IMR-90 (cell line): ENCODE results near the gene CARD14.

ENCODE experiments used
- BHLHE40 ChIP-seq: fragments of 150-350 bp; IDR thresholded peaks from 2 replicates; pipeline ENCODE4 v1.6.1; 2016; ENCODE audit warnings: mild to moderate bottlenecking, low read depth, low read length
- CEBPB ChIP-seq: IDR thresholded peaks from 2 replicates; pipeline ENCODE4 v1.6.1; 2012; ENCODE audit warnings: low read depth, low read length, improper control_type of control experiment
- MAZ ChIP-seq: IDR thresholded peaks from 2 replicates; pipeline ENCODE4 v1.6.1; 2012; ENCODE audit warnings: low read depth, mild to moderate bottlenecking, low read length, improper control_type of control experiment, moderate library complexity, borderline replicate concordance
- MXI1 ChIP-seq: IDR thresholded peaks from 2 replicates; pipeline ENCODE4 v1.6.1; 2012; ENCODE audit warnings: low read depth, mild to moderate bottlenecking, low read length, moderate library complexity, borderline replicate concordance
- POLR2A ChIP-seq: IDR thresholded peaks from 2 replicates; pipeline ENCODE4 v1.6.1; 2012; ENCODE audit warnings: mild to moderate bottlenecking, low read depth, low read length
- SMC3 ChIP-seq: fragments of 150-350 bp; IDR thresholded peaks from 2 replicates; pipeline ENCODE4 v1.6.1; 2016; ENCODE audit warnings: low read depth, mild to moderate bottlenecking, antibody characterized with exemption, low read length, moderate library complexity
- TF ChIP-seq, protein P1 (sequence below): conservative IDR thresholded peaks from 2 replicates; pipeline ENCODE4 v1.5.1; 2012; ENCODE audit warnings: mild to moderate bottlenecking, low read depth, low read length, improper control_type of control experiment
- TF ChIP-seq, protein P2 (sequence below): fragments of 150-350 bp; IDR thresholded peaks from 2 replicates; pipeline ENCODE4 v1.6.1; 2017; ENCODE audit warnings: mild to moderate bottlenecking, antibody characterized with exemption, low read length, low read depth

DNA sequence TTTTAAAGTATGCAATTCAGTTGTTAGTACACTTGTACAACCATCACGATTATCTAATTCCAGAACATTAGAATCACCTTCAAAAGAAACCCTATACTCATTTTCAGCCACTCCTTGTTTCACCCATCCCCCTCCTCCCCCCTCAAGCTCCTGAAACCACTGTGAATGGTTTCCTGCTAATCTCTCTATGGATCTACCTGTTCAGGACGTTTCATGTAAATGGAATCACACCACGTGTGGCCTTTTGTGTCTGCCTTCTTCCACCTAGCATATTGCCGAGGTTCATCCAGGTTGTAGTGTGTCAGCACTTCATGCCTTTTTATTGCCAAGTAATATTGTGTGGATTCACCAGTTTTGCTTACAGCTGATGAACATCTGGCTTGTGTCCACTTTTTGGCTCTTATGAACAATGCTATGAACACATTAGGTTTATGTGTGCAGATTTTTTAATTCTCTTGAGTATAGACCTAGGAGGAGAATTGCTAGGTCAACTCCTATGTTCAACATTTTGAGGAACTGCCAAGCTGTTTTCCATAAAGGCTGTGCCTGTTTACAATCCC lies 40.7 kb upstream of the CARD14 start:
- TF ChIP-seq, protein P1, sequence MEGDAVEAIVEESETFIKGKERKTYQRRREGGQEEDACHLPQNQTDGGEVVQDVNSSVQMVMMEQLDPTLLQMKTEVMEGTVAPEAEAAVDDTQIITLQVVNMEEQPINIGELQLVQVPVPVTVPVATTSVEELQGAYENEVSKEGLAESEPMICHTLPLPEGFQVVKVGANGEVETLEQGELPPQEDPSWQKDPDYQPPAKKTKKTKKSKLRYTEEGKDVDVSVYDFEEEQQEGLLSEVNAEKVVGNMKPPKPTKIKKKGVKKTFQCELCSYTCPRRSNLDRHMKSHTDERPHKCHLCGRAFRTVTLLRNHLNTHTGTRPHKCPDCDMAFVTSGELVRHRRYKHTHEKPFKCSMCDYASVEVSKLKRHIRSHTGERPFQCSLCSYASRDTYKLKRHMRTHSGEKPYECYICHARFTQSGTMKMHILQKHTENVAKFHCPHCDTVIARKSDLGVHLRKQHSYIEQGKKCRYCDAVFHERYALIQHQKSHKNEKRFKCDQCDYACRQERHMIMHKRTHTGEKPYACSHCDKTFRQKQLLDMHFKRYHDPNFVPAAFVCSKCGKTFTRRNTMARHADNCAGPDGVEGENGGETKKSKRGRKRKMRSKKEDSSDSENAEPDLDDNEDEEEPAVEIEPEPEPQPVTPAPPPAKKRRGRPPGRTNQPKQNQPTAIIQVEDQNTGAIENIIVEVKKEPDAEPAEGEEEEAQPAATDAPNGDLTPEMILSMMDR: no peak
- TF ChIP-seq POLR2A (no peak), MAZ (no peak), BHLHE40 (no peak), CEBPB (no peak), MXI1 (no peak), SMC3 (no peak)
- TF ChIP-seq, protein P2, sequence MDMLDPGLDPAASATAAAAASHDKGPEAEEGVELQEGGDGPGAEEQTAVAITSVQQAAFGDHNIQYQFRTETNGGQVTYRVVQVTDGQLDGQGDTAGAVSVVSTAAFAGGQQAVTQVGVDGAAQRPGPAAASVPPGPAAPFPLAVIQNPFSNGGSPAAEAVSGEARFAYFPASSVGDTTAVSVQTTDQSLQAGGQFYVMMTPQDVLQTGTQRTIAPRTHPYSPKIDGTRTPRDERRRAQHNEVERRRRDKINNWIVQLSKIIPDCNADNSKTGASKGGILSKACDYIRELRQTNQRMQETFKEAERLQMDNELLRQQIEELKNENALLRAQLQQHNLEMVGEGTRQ: no peak
